Measurements from ENCODE around the gene TSR2. TPM values are rescaled to one million over a fixed set of nuclear protein-coding genes. Genes with fewer than 3 reads are reported as not detected.

TSR2 gene
- total RNA-seq, 1 experiment from 2014 or later, result 53.0 TPM

DNA sequence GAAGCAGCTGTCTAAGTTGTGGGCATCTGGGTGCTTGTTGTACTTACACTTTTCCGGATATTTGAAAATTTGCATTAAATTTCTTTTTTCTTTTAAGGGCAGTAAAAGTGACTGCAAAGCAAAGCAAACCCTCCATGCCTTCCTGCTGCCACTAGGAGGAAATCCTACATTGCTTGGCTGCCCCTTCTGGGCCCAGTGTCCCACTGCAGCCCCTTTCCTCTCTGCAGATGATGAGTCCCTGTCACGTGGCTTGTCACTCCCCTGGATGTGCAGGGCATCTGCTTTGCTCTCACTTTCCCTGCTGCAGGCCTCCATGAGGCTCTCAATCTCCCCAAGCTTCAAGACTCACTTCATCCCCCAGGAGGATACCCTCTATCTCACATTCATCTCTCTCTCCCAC lies 12.7 kb downstream of the TSR2 start:
- DNase-seq, result no peak
- Histone ChIP-seq H3K79me2 (ENCODE audit: low read depth) (no peaks in the 10 kb centered on the region), H3K27ac (no peak overlapping the region), H3K36me3 (ENCODE audit: low read depth) (no peaks in the 10 kb centered on the region), H3K4me2 (no peak overlapping the region), H3K4me3 (no peak overlapping the region), H3K9me3 (ENCODE audit: insufficient read depth, low read depth) (no peaks in the 10 kb centered on the region), H4K20me1 (ENCODE audit: insufficient read depth) (no peaks in the 10 kb centered on the region), H3K27me3 (ENCODE audit: insufficient read depth, low read depth) (no peaks in the 10 kb centered on the region), H3K9me2 (ENCODE audit: insufficient read depth) (no peaks in the 10 kb centered on the region), H3F3A (ENCODE audit: insufficient read depth, low read depth) (no peaks in the 10 kb centered on the region), H2AFZ (no peak overlapping the region), H3K4me1 (replicated peaks; ENCODE audit: insufficient read depth) (no peaks in the 10 kb centered on the region)
- ChIA-PET CTCF (no interaction called here), POLR2A (ENCODE audit: unreplicated experiment) (no interaction called here)
- intact Hi-C loops (cut with micrococcal nuclease; ENCODE audit: unreplicated experiment), result no loop called here
- no TSS peak for BruUV-seq (replicated peaks)
- no peak for TF ChIP-seq EZH2 (IDR thresholded peaks at IDR 0.05; ENCODE audit: low read depth)
- TF ChIP-seq, protein P1, sequence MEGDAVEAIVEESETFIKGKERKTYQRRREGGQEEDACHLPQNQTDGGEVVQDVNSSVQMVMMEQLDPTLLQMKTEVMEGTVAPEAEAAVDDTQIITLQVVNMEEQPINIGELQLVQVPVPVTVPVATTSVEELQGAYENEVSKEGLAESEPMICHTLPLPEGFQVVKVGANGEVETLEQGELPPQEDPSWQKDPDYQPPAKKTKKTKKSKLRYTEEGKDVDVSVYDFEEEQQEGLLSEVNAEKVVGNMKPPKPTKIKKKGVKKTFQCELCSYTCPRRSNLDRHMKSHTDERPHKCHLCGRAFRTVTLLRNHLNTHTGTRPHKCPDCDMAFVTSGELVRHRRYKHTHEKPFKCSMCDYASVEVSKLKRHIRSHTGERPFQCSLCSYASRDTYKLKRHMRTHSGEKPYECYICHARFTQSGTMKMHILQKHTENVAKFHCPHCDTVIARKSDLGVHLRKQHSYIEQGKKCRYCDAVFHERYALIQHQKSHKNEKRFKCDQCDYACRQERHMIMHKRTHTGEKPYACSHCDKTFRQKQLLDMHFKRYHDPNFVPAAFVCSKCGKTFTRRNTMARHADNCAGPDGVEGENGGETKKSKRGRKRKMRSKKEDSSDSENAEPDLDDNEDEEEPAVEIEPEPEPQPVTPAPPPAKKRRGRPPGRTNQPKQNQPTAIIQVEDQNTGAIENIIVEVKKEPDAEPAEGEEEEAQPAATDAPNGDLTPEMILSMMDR (conservative IDR thresholded peaks at IDR 0.05), result no peak

DNA sequence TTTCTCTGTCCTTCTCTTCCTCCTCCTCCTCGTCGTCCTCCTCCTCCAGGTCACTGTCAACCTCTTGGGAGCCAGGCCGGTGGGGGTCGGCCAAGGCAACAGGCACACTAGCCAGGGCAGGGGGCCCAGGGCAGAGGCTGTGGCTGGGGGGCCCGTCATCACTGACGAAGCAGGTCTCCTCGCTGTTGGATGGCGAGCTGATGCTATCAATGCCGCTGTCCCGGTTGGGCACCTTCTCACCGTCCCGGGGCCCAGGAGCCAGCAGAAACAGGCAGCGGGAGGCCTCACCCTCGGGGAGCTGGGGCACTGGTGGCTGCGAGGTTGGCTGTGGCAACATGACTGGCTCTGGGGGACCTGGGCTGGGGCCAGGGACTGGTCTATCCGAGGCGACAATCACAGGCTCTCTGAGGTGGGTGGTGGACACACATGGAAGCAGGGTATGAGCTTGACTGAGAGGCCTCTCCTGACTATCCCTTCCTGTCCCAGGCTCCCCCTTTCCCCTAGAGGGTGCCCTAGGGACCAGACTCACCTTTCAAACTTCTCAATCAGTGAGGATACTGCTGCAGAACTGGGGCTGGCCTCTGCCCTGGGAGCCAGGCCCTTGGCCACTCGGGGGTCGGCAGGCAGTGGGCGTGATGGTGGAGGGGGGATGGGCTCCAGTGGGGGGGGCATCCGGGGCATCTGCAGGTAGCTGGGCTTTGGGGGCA lies 30.0 kb downstream of the TSR2 start:
- Histone ChIP-seq H3K27me3 (ENCODE audit: insufficient read depth, low read depth) (no peaks in the 10 kb centered on the region), H3K4me3 (no peak overlapping the region), H3K36me3 (ENCODE audit: low read depth) (no peaks in the 10 kb centered on the region), H3K9me3 (ENCODE audit: insufficient read depth, low read depth) (no peaks in the 10 kb centered on the region), H3K9me2 (ENCODE audit: insufficient read depth) (no peaks in the 10 kb centered on the region), H3K4me2 (no peak overlapping the region), H2AFZ (no peak overlapping the region), H3F3A (ENCODE audit: insufficient read depth, low read depth) (no peaks in the 10 kb centered on the region), H4K20me1 (ENCODE audit: insufficient read depth) (no peaks in the 10 kb centered on the region), H3K79me2 (ENCODE audit: low read depth) (no peaks in the 10 kb centered on the region), H3K27ac (no peak overlapping the region), H3K4me1 (replicated peaks; ENCODE audit: insufficient read depth) (0 out of 2 replicates have a peak, but pooled peaks cover 6% of the 10 kb centered on the region)
- TF ChIP-seq, protein P1 (conservative IDR thresholded peaks at IDR 0.05), result no peak
- no peak for TF ChIP-seq EZH2 (IDR thresholded peaks at IDR 0.05; ENCODE audit: low read depth)
- CTCF ChIA-PET, result no interaction called here
- no peak for DNase-seq
- POLR2A ChIA-PET (ENCODE audit: unreplicated experiment), result no interaction called here
- no TSS peak for BruUV-seq (replicated peaks)
- intact Hi-C loops (cut with micrococcal nuclease; ENCODE audit: unreplicated experiment), result no loop called here

DNA sequence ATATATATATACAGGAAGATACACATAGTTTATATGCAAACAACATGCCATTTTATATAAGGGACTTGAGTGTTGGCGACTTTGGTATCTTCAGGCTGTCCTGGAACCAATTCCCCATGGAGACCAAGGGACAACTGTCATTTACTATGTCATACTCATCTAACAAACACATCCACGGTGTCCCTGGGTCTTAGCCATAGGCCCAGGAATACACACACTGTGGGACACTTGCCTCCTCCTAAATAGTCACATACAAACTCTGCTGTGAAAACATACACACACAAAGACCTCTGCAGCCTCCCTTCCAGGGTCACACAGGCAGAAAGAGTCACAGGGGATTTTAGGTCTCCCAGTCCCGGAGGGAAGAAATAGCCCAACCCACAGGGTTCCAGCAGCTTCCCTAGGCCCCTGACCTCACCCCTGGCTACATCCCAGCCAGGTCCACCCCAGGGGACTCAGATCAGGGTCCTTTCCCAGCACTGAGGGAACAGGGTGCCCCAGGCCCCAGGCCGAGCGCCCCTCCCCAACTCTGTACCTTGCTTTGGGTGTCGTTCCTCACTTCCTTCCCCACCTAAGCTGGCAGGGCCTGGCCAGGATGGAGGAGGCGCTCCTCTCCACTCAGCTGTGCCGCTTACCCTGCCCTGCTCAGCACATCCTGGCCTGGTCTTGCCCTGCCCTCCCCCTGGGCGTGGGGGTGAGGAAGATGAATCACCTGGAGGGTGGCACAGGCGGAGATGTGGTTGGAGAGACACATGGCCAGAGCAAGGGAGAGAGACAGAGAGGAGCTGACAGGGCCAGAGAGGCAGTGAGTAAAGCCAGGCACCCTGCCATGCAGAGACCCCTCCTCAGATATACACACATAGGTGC lies 34.0 kb downstream of the TSR2 start:
- BruUV-seq (replicated peaks), result no TSS peak
- intact Hi-C loops (cut with micrococcal nuclease; ENCODE audit: unreplicated experiment), result no loop called here
- no peak for TF ChIP-seq EZH2 (IDR thresholded peaks at IDR 0.05; ENCODE audit: low read depth)
- TF ChIP-seq, protein P1 (conservative IDR thresholded peaks at IDR 0.05), result no peak
- H3K27ac ChIP-seq, result no peak overlapping the region
- H4K20me1 ChIP-seq (ENCODE audit: insufficient read depth), result no peaks in the 10 kb centered on the region
- peak in 1 of 2 experiments; percentile 69 for DNase-seq
- no peak overlapping the region for H2AFZ ChIP-seq
- H3K4me1 ChIP-seq (replicated peaks; ENCODE audit: insufficient read depth), result 0 out of 2 replicates have a peak, but pooled peaks cover 6% of the 10 kb centered on the region
- H3K79me2 ChIP-seq (ENCODE audit: low read depth), result no peaks in the 10 kb centered on the region
- POLR2A ChIA-PET (ENCODE audit: unreplicated experiment), result no interaction called here
- H3K27me3 ChIP-seq (ENCODE audit: insufficient read depth, low read depth), result no peaks in the 10 kb centered on the region
- no peak overlapping the region for H3K4me3 ChIP-seq
- H3F3A ChIP-seq (ENCODE audit: insufficient read depth, low read depth), result no peaks in the 10 kb centered on the region
- no peaks in the 10 kb centered on the region for H3K9me3 ChIP-seq (ENCODE audit: insufficient read depth, low read depth)
- H3K9me2 ChIP-seq (ENCODE audit: insufficient read depth), result no peaks in the 10 kb centered on the region
- CTCF ChIA-PET, result no interaction called here
- H3K4me2 ChIP-seq, result no peak overlapping the region
- H3K36me3 ChIP-seq (ENCODE audit: low read depth), result no peaks in the 10 kb centered on the region
